Keratinocyte (primary cell): Measurements from ENCODE around the gene KLHL29. TPM values are rescaled to one million over a fixed set of nuclear protein-coding genes. Genes with fewer than 3 reads are reported as not detected.

ENCODE experiments used
- DNase-seq: peaks from one replicate; pipeline ENCODE4 v3.0.0-alpha.2; 2011; ENCODE audit warnings: low read depth, missing footprints, low spot score
- FAIRE-seq: peaks from 2 replicates; lab custom pipeline; 2011; peaks lifted over from hg19 to GRCh38; lab: Jason Lieb, UNC
- H2AFZ ChIP-seq: 2 replicates; pipeline ENCODE4 v1.6.0; 2012; ENCODE audit warnings: low read length, control low read depth, inconsistent platforms; ENCODE audit not compliant: control insufficient read depth
- H3K27ac ChIP-seq: 2 replicates; pipeline ENCODE4 v1.5.1; 2011; ENCODE audit warnings: low read length; ENCODE audit not compliant: control insufficient read depth, insufficient read depth
- H3K27me3 ChIP-seq: 3 replicates; pipeline ENCODE4 v1.6.0; 2011; ENCODE audit warnings: low read length; ENCODE audit not compliant: control insufficient read depth, insufficient read depth; ENCODE audit errors: extremely low read depth
- H3K36me3 ChIP-seq, 2 experiments: 2 replicates in 1 of 2; 3 replicates in 1 of 2; pipeline ENCODE4 v1.5.1; 2011; ENCODE audit warnings: low read length in 2 of 2, mild to moderate bottlenecking in 1 of 2; ENCODE audit not compliant: control insufficient read depth in 2 of 2, insufficient read depth in 2 of 2; ENCODE audit errors: extremely low read depth in 1 of 2
- H3K4me1 ChIP-seq: 3 replicates; pipeline ENCODE4 v1.5.1; 2011; ENCODE audit warnings: low read length; ENCODE audit not compliant: control insufficient read depth, insufficient read depth; ENCODE audit errors: extremely low read depth
- H3K4me2 ChIP-seq: 3 replicates; pipeline ENCODE4 v1.6.0; 2011; ENCODE audit warnings: low read depth, low read length; ENCODE audit not compliant: control insufficient read depth, insufficient read depth; ENCODE audit errors: extremely low read depth
- H3K4me3 ChIP-seq, 3 experiments: fragments of 200-600 bp in 1 of 3; sonication (generic) in 1 of 3; 2 replicates in 2 of 3; 3 replicates in 1 of 3; pipeline ENCODE4 v1.5.1; 2011 to 2016; ENCODE audit warnings: low read length in 3 of 3, mild to moderate bottlenecking in 3 of 3, control low read depth in 2 of 3, inconsistent platforms in 1 of 3, low read depth in 1 of 3, mixed read lengths in 1 of 3, mixed run types in 1 of 3, moderate library complexity in 1 of 3; ENCODE audit not compliant: control insufficient read depth in 2 of 3, insufficient read depth in 2 of 3; ENCODE audit errors: extremely low read depth in 1 of 3
- H3K79me2 ChIP-seq: 2 replicates; pipeline ENCODE4 v1.6.0; 2012; ENCODE audit warnings: low read length; ENCODE audit not compliant: control insufficient read depth, insufficient read depth
- H3K9ac ChIP-seq: 3 replicates; pipeline ENCODE4 v1.6.0; 2011; ENCODE audit warnings: low read length; ENCODE audit not compliant: control insufficient read depth, insufficient read depth; ENCODE audit errors: extremely low read depth
- H3K9me1 ChIP-seq: 3 replicates; pipeline ENCODE4 v1.6.0; 2011; ENCODE audit warnings: low read length; ENCODE audit not compliant: control insufficient read depth, insufficient read depth; ENCODE audit errors: extremely low read depth
- H3K9me3 ChIP-seq: 2 replicates; pipeline ENCODE4 v1.5.1; 2012; ENCODE audit warnings: low read depth, low read length; ENCODE audit not compliant: control insufficient read depth
- H4K20me1 ChIP-seq: 3 replicates; pipeline ENCODE4 v1.6.0; 2011; ENCODE audit warnings: low read length; ENCODE audit not compliant: control insufficient read depth, insufficient read depth; ENCODE audit errors: extremely low read depth
- CTCF ChIP-seq, 3 experiments: IDR thresholded peaks in 1 of 3; conservative IDR thresholded peaks in 1 of 3; optimal IDR thresholded peaks in 1 of 3; 2 replicates in 2 of 3; 3 replicates in 1 of 3; pipeline versions ENCODE3 to v1.5.1; 2011; ENCODE audit warnings: low read length in 3 of 3, mild to moderate bottlenecking in 3 of 3, moderate library complexity in 2 of 3, control low read depth in 1 of 3, inconsistent platforms in 1 of 3; ENCODE audit not compliant: insufficient read depth in 2 of 3; ENCODE audit errors: extremely low read depth in 1 of 3
- EZH2 ChIP-seq: IDR thresholded peaks from one replicate; pipeline ENCODE4 v1.6.1; 2012; ENCODE audit warnings: inconsistent platforms, mild to moderate bottlenecking, low read length, moderate library complexity
- dilution Hi-C: fragments of 300-500 bp; cut with MboI; formaldehyde crosslinking; loops from one replicate; pipeline ENCODE4 v1.7.0; 2020; ENCODE audit warnings: low sequenced_read_pairs; ENCODE audit not compliant: extremely low pct_ligation_motif_present
- polyA plus RNA-seq, 5 experiments: library from polyadenylated mRNA; depleted of rRNA in 3 of 5; stranded (reverse) in 3 of 5; stranded (forward) in 1 of 5; unstranded in 1 of 5; fragments of >200 nt; gene quantifications; 1 replicate in 1 of 5; 2 replicates in 3 of 5; 3 replicates in 1 of 5; pipeline versions ENCODE4 v1.2.1 to v1.2.3, GENCODE V29; 2011 to 2012; ENCODE audit warnings: missing spikeins in 2 of 5, low read depth in 1 of 5, low replicate concordance in 1 of 5

The KLHL29 gene
- polyA plus RNA-seq, 1 donor (not counting 4 experiments of a cell fraction or from before 2014, with no cell fraction given), result 4.7 TPM

GRCh38 chr2:23592061-23592685 is 207.2 kb downstream of the KLHL29 start:
- no peak overlapping the region for H3K9ac ChIP-seq
- FAIRE-seq, result no peak
- no peaks in the 10 kb centered on the region for H3K27me3 ChIP-seq
- no peak overlapping the region for H3K4me3 ChIP-seq
- dilution Hi-C loops, result no loop called here
- H4K20me1 ChIP-seq, result peaks cover 3% of the 10 kb centered on the region
- H2AFZ ChIP-seq, result no peak overlapping the region
- H3K36me3 ChIP-seq, result no peaks in the 10 kb centered on the region
- no peaks in the 10 kb centered on the region for H3K9me3 ChIP-seq
- TF ChIP-seq CTCF (optimal IDR thresholded peaks at IDR 0.05 in 1 of 3, IDR thresholded peaks at IDR 0.05 in 1 of 3, conservative IDR thresholded peaks at IDR 0.05 in 1 of 3; ENCODE audit: extremely low read depth in 1 of 3, insufficient read depth in 2 of 3, low read length in 3 of 3) (no peak), EZH2 (no peak)
- H3K79me2 ChIP-seq, result no peaks in the 10 kb centered on the region
- DNase-seq, result no peak
- no peak overlapping the region for H3K4me2 ChIP-seq
- no peaks in the 10 kb centered on the region for H3K9me1 ChIP-seq
- no peak overlapping the region for H3K27ac ChIP-seq
- peaks cover 4% of the 10 kb centered on the region for H3K4me1 ChIP-seq

GRCh38 chr2:23592898-23593751 is 208.1 kb downstream of the KLHL29 start:
- no peak for TF ChIP-seq CTCF (optimal IDR thresholded peaks at IDR 0.05 in 1 of 3, IDR thresholded peaks at IDR 0.05 in 1 of 3, conservative IDR thresholded peaks at IDR 0.05 in 1 of 3; ENCODE audit: extremely low read depth in 1 of 3, insufficient read depth in 2 of 3, low read length in 3 of 3)
- no peak for TF ChIP-seq EZH2
- H3K4me2 ChIP-seq, result no peak overlapping the region
- no peaks in the 10 kb centered on the region for H3K36me3 ChIP-seq
- DNase-seq, result no peak
- H3K4me3 ChIP-seq, result no peak overlapping the region
- dilution Hi-C loops, result no loop called here
- no peak overlapping the region for H3K9ac ChIP-seq
- no peak for FAIRE-seq
- H2AFZ ChIP-seq, result no peak overlapping the region
- no peaks in the 10 kb centered on the region for H3K79me2 ChIP-seq
- H3K27me3 ChIP-seq, result no peaks in the 10 kb centered on the region
- H3K9me1 ChIP-seq, result no peaks in the 10 kb centered on the region
- no peak overlapping the region for H3K27ac ChIP-seq
- H3K9me3 ChIP-seq, result no peaks in the 10 kb centered on the region
- H3K4me1 ChIP-seq, result peaks cover 4% of the 10 kb centered on the region
- peaks cover 3% of the 10 kb centered on the region for H4K20me1 ChIP-seq
